Cardiac fibroblast (primary cell): ENCODE data around the gene NCR3LG1.

ENCODE experiments used
- DNase-seq, 2 donors: peaks; one replicate each; pipeline versions ENCODE4 v3.0.0 to v3.0.0-alpha.2; 2010; ENCODE audit warnings: low read depth in 2 of 2
- H3K4me3 ChIP-seq, 2 donors: replicated peaks in 1 of 2; 1 replicate in 1 of 2; 2 replicates in 1 of 2; pipeline ENCODE4 v1.5.1; 2011; ENCODE audit warnings: low read depth in 2 of 2, low read length in 2 of 2, mild to moderate bottlenecking in 2 of 2, moderate library complexity in 1 of 2
- CTCF ChIP-seq: IDR thresholded peaks from one replicate; pipeline ENCODE4 v1.5.1; 2011; ENCODE audit warnings: low read depth, mild to moderate bottlenecking, low read length, inconsistent platforms

The NCR3LG1 gene

GRCh38 chr11:17389957-17390649 is 38.5 kb downstream of the NCR3LG1 start:
- no peak overlapping the region for H3K4me3 ChIP-seq
- no peak for TF ChIP-seq CTCF
- DNase-seq = no peak

GRCh38 chr11:17391493-17392355 is 40.1 kb downstream of the NCR3LG1 start:
- no peak for TF ChIP-seq CTCF
- DNase-seq = no peak
- no peak overlapping the region for H3K4me3 ChIP-seq

GRCh38 chr11:17392872-17393271 is 41.3 kb downstream of the NCR3LG1 start:
- no peak for DNase-seq
- no peak for TF ChIP-seq CTCF
- no peak overlapping the region for H3K4me3 ChIP-seq

- H3K4me3 ChIP-seq = no peak overlapping the region
- no peak for DNase-seq
- no peak for TF ChIP-seq CTCF
Observed at GRCh38 chr11:17393472-17393871, 41.9 kb downstream of the NCR3LG1 start.

- TF ChIP-seq CTCF = no peak
- no peak for DNase-seq
- H3K4me3 ChIP-seq = no peak overlapping the region
Observed at GRCh38 chr11:17394743-17395390, 43.3 kb downstream of the NCR3LG1 start.

GRCh38 chr11:17395554-17395961 is 44.0 kb downstream of the NCR3LG1 start:
- H3K4me3 ChIP-seq = no peak overlapping the region
- TF ChIP-seq CTCF = no peak
- no peak for DNase-seq
